Motor neuron (in vitro differentiated cells): ENCODE measurements around the gene SETD2. TPM values are rescaled to one million over a fixed set of nuclear protein-coding genes. Genes with fewer than 3 reads are reported as not detected.
"Not testable (repeated sequence)": the region's sequence is repeated elsewhere in the genome, so short reads cannot be mapped to it uniquely, and the experiment has no call there.

Experiments used
- ATAC-seq, 8 experiments: fragments of 200-7000 bp; cut with Tn5 transposase; replicated peaks in 6 of 8; 2 replicates each; pipeline ENCODE4 v1.8.0; 2021; ENCODE audit warnings: mild to moderate bottlenecking in 8 of 8, moderate library complexity in 8 of 8
- H3K27ac ChIP-seq, 2 donors: fragments of 250-450 bp; sonication (Bioruptor Pico); 2 replicates each; pipeline ENCODE4 v1.9.0; 2021; ENCODE audit warnings: antibody characterized with exemption in 2 of 2, mild to moderate bottlenecking in 2 of 2, moderate library complexity in 1 of 2
- H3K4me1 ChIP-seq, 2 donors: fragments of 250-450 bp; sonication (Bioruptor Pico); replicated peaks in 1 of 2; 2 replicates each; pipeline ENCODE4 v1.6.1; 2021; ENCODE audit warnings: antibody characterized with exemption in 2 of 2, mild to moderate bottlenecking in 2 of 2, moderate library complexity in 1 of 2
- H3K4me3 ChIP-seq, 5 donors: fragments of 250-450 bp; sonication (Bioruptor Pico); 2 replicates each; pipeline ENCODE4 v1.9.0; 2021; ENCODE audit warnings: antibody characterized with exemption in 5 of 5, mild to moderate bottlenecking in 5 of 5, moderate library complexity in 4 of 5
- WGBS, 10 experiments: fragments of 450-650 bp; shearing (Covaris generic); methylation state at CpG; one replicate each; pipeline ENCODE4 v1.0.0; 2022; 5-methylcytosine and 5-hydroxymethylcytosine counted together
- in situ Hi-C, 9 experiments: fragments of 400-800 bp; cut with MboI; loops; one replicate each; pipeline ENCODE4 v1.15.0; 2021; ENCODE audit warnings: low sequenced_read_pairs in 9 of 9, low pct_unique_long_range_greater_than_20kb in 2 of 9; ENCODE audit not compliant: unreplicated experiment in 9 of 9
- total RNA-seq, 8 experiments: library from RNA; unstranded; fragments of 300-600 nt; gene quantifications; 2 replicates each; pipeline versions ENCODE4 v1.2.3 to v1.2.4, GENCODE V29; 2022

Gene SETD2, protein sequence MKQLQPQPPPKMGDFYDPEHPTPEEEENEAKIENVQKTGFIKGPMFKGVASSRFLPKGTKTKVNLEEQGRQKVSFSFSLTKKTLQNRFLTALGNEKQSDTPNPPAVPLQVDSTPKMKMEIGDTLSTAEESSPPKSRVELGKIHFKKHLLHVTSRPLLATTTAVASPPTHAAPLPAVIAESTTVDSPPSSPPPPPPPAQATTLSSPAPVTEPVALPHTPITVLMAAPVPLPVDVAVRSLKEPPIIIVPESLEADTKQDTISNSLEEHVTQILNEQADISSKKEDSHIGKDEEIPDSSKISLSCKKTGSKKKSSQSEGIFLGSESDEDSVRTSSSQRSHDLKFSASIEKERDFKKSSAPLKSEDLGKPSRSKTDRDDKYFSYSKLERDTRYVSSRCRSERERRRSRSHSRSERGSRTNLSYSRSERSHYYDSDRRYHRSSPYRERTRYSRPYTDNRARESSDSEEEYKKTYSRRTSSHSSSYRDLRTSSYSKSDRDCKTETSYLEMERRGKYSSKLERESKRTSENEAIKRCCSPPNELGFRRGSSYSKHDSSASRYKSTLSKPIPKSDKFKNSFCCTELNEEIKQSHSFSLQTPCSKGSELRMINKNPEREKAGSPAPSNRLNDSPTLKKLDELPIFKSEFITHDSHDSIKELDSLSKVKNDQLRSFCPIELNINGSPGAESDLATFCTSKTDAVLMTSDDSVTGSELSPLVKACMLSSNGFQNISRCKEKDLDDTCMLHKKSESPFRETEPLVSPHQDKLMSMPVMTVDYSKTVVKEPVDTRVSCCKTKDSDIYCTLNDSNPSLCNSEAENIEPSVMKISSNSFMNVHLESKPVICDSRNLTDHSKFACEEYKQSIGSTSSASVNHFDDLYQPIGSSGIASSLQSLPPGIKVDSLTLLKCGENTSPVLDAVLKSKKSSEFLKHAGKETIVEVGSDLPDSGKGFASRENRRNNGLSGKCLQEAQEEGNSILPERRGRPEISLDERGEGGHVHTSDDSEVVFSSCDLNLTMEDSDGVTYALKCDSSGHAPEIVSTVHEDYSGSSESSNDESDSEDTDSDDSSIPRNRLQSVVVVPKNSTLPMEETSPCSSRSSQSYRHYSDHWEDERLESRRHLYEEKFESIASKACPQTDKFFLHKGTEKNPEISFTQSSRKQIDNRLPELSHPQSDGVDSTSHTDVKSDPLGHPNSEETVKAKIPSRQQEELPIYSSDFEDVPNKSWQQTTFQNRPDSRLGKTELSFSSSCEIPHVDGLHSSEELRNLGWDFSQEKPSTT (N-terminal part only)
- total RNA-seq = 10 to 100 TPM; 24.0 to 67.0 (median 37.2) TPM

DNA sequence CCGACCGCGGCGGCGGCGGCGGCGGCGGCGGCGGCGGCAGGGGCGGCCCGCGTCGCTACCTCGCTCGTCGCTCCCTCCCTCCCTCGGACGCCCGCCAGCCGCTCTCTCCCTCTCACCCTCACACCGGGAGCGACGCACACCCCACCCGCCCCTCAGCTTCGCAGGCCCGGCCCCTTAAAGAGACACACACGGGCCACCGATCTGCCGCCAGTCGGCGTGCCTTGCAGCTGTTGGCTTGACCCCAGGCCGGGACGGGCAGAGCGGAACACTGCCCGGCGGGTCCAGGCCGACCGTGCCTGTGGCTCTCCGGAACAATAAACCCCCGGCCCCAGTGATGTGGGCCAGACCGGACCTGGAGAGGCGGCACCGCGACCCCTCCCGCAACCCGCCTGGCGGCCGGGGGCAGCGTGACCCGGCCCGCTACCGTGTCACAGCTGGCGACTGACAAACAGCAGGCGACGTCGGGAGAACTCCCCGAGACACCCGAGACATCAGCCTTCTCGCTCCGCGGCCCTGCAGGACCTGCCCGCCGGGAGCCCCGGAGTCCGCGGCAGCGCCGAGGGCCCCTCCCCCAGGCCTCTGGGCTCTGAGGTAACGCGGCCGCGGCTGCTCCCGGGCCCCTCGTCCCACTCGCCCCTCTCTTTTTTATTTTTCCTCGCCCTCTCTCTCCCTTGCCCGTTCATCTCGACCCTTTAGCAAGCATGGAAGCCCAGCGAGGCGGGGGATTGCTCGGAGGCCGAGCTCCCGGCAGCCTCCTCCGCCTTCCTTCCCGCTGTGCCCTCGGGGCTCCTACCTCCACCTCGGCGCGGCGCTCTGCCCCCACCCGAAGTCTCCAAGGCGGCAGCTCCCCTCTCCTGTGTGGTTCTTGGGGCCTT, at the start of gene SETD2:
SETD2 (minus strand) TSS at position 107 of the 875 bp plus-strand sequence. CDS start 189 bp downstream, outside the sequence.
- Histone ChIP-seq H3K4me1 (peaks cover 13 to 30% of the 10 kb centered on the region in 2 donors), H3K4me3 (peak within 1 kb of the TSS; percentile 60 to 97 (median 83)), H3K27ac (peak within 1 kb of the TSS; percentile 93 to 94)
- ATAC-seq = peak; percentile 80 to 94 (median 93)
- 0 to 1% (median 0%) methylated on average over 2 to 17 of the region's 95 CpGs; no CpG with 5 or more reads in 6 of the 10 experiments for WGBS, 10 experiments
- in situ Hi-C loops = no loop called here

DNA sequence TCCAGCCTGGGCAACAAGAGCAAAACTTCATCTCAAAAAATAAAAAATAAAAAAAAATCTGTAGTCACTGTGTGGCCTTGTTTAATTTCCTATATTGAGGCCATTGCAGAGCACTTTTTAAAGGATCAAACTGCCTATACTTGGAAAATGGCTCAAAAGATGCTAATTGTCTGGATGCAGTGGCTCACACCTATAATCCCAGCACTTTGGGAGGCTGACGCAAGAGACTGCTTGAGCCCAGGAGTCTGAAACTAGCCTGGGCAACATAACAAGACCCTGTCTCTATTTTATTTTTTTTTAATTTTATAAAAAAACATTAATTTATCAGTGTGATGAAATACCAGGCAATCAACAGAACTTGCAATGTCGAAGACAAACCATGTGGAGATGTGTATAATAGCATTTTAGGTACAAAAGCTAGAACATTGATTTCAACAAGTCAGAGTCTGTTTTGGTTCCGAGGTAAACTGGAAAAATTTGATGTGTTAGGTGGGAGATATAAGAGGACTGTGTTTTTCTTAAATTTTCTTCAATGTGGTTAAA, 47.0 kb upstream of the SETD2 start:
- 88 to 100% (median 97%) methylated on average over 2 to 3 of the region's 3 CpGs; no CpG with 5 or more reads in 1 of the 10 experiments for WGBS, 10 experiments
- H3K4me3 ChIP-seq = no peak overlapping the region
- peak in 2 of 8 experiments; percentile 47 for ATAC-seq
- no peak overlapping the region for H3K27ac ChIP-seq
- H3K4me1 ChIP-seq = no peaks in the 10 kb centered on the region
- in situ Hi-C loops = no loop called here

DNA sequence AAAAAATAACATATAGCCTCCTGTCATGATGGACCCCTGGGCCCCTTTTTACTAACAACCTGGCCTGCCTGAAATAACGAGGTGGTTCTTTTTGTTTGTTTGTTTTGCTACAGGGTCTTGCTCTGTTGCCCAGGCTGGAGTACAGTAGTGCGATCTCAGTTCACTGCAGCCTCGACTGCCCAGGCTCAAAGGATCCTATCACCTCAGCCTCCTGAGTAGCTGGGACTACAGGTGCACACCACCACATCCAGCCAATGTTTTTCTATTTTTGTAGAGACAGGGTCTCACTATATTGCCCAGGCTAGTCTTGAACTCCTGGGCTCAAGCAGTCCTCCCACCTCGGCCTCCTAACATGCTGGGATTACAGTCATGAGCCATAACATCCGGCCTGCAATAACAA, 42.1 kb upstream of the SETD2 start:
- H3K4me1 ChIP-seq, H3K27ac ChIP-seq, ATAC-seq, H3K4me3 ChIP-seq, in situ Hi-C loops: not testable (repeated sequence)
- 60 to 97% (median 89%) methylated on average over 1 to 4 of the region's 5 CpGs; no CpG with 5 or more reads in 3 of the 10 experiments for WGBS, 10 experiments

DNA sequence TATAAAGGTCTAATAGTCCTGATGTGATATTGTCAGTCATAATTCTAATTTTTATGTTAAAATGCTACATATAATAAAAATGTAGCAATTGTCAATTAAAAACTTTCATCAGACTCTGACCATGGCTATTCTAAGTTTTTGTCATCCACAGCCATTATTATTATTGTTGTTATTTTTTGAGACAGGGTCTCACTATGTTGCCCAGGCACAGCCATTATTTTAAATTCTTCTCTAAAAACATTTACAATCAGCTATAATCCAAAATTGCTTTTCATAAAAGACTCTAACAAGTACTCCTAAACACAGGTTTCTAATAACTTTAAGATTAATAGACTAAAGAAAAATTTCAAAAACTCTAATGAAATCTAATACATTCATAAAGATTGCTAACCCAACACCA, 41.0 kb upstream of the SETD2 start:
- in situ Hi-C loops = no loop called here
- no peak for ATAC-seq
- no peaks in the 10 kb centered on the region for H3K4me1 ChIP-seq
- no peak overlapping the region for H3K4me3 ChIP-seq
- no peak overlapping the region for H3K27ac ChIP-seq

DNA sequence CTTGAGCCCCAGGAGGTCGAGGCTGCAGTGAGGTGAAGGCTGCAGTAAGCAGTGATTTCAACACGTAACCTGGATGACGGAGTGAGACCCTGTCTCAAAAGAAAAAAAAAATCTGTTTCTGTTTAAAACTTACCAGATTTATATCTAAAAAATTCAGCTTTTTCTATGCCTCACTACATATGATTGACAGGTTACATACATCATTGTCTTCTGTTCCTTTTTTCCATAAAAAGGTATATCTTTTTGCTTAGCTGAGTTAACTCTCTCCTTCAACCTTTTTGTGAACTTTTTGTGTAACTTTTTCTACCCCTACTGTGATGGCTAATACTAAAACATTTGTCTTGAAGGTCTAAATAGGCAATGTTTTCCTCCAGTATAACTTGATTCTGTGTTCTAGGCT, 38.6 kb upstream of the SETD2 start:
- Histone ChIP-seq H3K4me3 (no peak overlapping the region), H3K27ac (no peak overlapping the region), H3K4me1 (no peaks in the 10 kb centered on the region)
- WGBS, 10 experiments = 57 to 100% (median 91%) methylated on average over 1 to 3 of the region's 3 CpGs; no CpG with 5 or more reads in 2 of the 10 experiments
- no peak for ATAC-seq
- in situ Hi-C loops = no loop called here

DNA sequence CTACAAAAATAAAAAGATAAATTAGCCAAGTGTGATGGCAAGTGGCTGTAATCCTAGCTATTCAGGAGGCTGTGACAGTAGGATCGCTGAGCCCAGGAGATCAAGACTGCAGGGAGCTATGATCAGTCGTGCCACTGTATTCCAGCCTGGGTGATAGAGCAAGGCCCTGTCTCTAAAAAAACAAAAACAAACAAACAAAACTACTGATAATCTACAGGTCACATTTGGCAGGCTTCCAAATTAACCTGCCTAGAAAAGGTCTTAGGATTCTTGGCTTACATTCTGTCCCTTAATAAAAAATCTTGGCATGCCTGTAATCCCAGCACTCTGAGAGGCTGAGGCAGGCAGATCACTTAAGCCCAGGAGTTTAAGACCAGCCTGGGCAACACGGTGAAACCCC, 33.4 kb upstream of the SETD2 start:
- H3K27ac ChIP-seq = no peak overlapping the region
- no peak for ATAC-seq
- no peak overlapping the region for H3K4me3 ChIP-seq
- no peaks in the 10 kb centered on the region for H3K4me1 ChIP-seq
- WGBS, 10 experiments = 60 to 100% (median 83%) methylated on average over 1 to 3 of the region's 3 CpGs; no CpG with 5 or more reads in 1 of the 10 experiments
- in situ Hi-C loops = no loop called here

DNA sequence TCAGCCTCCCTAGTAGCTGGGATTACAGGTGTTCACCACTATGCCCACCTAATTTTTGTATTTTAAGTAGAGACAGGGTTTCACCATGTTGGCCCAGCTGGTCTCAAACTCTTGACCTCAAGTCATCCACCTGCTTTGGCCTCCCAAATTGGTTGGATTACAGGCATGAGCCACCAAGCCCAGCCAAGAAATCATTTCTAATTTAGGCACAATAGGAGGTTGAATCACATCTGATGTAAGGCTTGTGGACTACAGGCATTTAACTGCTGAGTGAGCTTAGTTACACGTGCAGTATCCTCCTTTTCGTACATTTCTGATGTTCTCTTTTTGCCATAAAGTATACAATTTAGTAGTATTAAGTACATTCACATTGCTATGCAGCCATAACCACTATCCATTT, 31.1 kb upstream of the SETD2 start:
- Histone ChIP-seq H3K4me1 (no peaks in the 10 kb centered on the region), H3K27ac (no peak overlapping the region), H3K4me3 (no peak overlapping the region)
- WGBS, 10 experiments = 77 to 100% (median 95%) methylated on average over 1 to 2 of the region's 2 CpGs; no CpG with 5 or more reads in 1 of the 10 experiments
- in situ Hi-C loops = no loop called here
- ATAC-seq = no peak

DNA sequence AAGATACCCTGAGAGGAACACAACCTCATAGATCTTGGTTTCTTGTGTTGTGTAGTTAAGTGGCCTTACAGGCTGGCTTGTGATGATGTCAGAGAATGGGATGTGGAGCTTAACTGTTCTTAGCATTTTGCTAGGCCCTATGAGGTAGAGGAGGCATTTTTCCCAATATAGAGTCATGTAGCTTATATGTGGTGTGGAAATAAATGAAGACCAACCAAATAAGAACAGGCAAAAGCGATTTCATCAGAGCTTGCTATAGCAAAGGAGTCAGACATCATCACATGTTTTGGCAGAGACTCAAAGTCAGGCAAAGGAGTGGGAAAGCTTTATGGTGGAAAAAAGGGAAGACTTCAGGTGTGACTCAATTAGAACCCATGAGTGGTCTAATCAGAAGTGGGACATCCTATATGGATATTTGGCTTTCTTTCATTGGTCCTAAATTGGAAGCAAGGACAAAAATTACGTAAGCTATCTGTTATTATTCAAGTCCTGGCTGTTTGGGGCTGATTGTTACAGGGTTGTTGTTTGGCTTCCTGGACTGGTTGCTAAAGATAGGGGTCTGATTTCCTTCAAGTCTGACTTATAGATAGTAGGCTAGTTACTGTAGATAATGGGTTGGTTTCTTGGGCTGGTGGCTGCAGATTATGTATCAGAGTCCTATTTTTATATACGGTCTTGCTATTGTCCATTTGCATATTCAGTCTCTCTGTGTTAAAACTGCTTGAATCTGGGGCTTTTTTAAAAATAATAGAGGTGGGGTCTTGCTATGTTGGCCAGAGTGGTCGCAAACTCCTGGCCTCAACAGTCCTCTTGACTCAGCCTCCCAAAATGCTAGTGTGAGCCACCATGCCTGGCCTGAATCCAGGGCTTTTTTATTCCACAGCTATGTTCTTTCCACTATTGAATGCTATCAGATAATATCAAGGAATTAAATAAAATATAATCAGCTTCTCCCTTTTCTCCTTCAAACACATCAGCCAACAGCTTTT, 30.3 kb upstream of the SETD2 start:
- 60 to 100% (median 93%) methylated on average over 1 to 4 of the region's 4 CpGs for WGBS, 10 experiments
- Histone ChIP-seq H3K27ac (no peak overlapping the region), H3K4me3 (no peak overlapping the region), H3K4me1 (no peaks in the 10 kb centered on the region)
- no peak for ATAC-seq
- in situ Hi-C loops = no loop called here

DNA sequence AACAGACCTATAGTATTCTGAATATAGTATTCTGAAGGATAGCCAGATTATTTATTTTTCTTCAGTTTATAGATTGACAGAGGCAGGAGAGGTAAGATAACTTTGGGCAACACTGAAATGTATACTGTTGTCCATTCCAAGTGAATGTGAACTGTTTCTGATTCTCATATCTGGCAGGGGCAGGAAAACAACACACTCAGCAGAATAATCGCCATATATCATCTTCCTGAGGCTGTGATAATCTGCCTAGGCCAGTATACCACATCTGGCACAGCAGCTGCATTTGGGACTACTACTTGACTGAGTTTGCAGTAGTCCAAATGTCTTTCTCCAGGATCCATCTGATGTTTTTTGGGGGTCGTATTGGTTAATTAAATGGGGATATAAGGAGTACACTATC, 22.4 kb upstream of the SETD2 start:
- ATAC-seq = no peak
- H3K4me1 ChIP-seq = no peaks in the 10 kb centered on the region
- in situ Hi-C loops = no loop called here
- no peak overlapping the region for H3K27ac ChIP-seq
- 38 to 100% (median 100%) methylated on average over 1 to 2 of the region's 2 CpGs; no CpG with 5 or more reads in 4 of the 10 experiments for WGBS, 10 experiments
- no peak overlapping the region for H3K4me3 ChIP-seq

DNA sequence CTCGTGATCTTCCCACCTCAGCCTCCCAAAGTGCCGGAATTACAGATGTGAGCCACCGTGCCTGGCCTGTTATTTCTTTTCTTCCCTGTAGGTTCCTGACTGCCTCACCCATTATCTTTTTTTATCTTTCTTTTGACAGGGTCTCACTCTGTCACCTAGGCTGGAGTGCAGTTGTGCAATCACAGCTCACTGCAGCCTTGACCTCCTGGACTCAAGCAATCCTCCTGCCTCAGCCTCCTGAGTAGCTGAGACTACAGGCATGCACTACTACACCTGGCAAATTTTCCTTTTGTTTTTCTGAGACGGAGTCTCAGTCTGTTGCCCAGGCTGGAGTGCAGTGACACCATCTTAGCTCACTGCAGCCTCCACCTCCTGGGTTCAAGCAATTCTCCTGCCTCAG, 17.8 kb upstream of the SETD2 start:
- H3K4me3 ChIP-seq, H3K27ac ChIP-seq, H3K4me1 ChIP-seq, ATAC-seq, in situ Hi-C loops: not testable (repeated sequence)
- 83 to 100% (median 98%) methylated on average over 1 to 3 of the region's 4 CpGs; no CpG with 5 or more reads in 4 of the 10 experiments for WGBS, 10 experiments

DNA sequence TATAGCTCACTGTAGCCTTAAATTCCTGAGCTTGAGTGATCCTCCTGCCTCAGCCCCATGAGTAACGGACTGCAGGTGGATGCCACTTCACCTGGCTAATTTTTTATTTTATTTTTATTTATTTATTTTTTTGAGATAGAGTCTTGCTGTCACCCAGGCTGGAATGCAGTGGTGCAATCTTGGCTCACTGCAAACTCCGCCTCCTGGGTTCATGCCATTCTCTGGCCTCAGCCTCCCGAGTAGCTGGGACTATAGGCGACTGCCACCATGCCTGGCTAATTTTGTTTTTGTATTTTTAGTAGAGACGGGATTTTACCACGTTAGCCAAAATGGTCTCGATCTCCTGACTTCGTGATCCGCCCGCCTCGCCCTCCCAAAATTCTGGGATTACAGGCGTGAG, 16.1 kb upstream of the SETD2 start:
- H3K27ac ChIP-seq, in situ Hi-C loops, H3K4me1 ChIP-seq, H3K4me3 ChIP-seq, ATAC-seq: not testable (repeated sequence)
- 61 to 100% (median 93%) methylated on average over 1 to 11 of the region's 12 CpGs for WGBS, 10 experiments
